GM12891 (cell line): ENCODE measurements around the gene JOSD2.

Experiments
- POLR2A ChIP-seq: IDR thresholded peaks from 2 replicates; pipeline ENCODE4 v1.6.1; 2011; ENCODE audit warnings: low read depth, low read length, control low read depth
- POLR2AphosphoS5 ChIP-seq: IDR thresholded peaks from 2 replicates; pipeline ENCODE4 v1.6.1; 2011; ENCODE audit warnings: low read depth, low read length, control low read depth
- POU2F2 ChIP-seq: IDR thresholded peaks from 2 replicates; pipeline ENCODE4 v1.6.1; 2011; ENCODE audit warnings: low read depth, mild to moderate bottlenecking, control low read depth, low read length, moderate library complexity
- TAF1 ChIP-seq: IDR thresholded peaks from 2 replicates; pipeline ENCODE4 v1.6.1; 2011; ENCODE audit warnings: low read depth, low read length, control low read depth

- no peak for TF ChIP-seq POLR2A
- no peak for TF ChIP-seq POLR2AphosphoS5
- no peak for TF ChIP-seq TAF1
- TF ChIP-seq POU2F2: no peak
These were observed 4.2 kb upstream of the JOSD2 start for GRCh38 chr19:50515168-50515561.
